Thoracic aorta (tissue), 2 donors: Measurements from ENCODE around the gene RBM42. TPM values are rescaled to one million over a fixed set of nuclear protein-coding genes. Genes with fewer than 3 reads are reported as not detected.

Source experiments
- ATAC-seq: fragments of 150-250 bp; one replicate; pipeline ENCODE4 v1.8.0; 2017; ENCODE audit warnings: low read depth; ENCODE audit not compliant: insufficient number of reproducible peaks, low FRiP score
- DNase-seq: peaks from one replicate; pipeline ENCODE4 v3.0.0-alpha.2; 2020; ENCODE audit warnings: low spot score
- H3K27ac ChIP-seq, 2 donors: fragments of 200-600 bp; sonication (generic); 1 replicate in 1 of 2; 2 replicates in 1 of 2; pipeline ENCODE4 v1.5.1; 2016; ENCODE audit warnings: mild to moderate bottlenecking in 2 of 2, moderate library complexity in 2 of 2
- H3K27me3 ChIP-seq: fragments of 200-600 bp; sonication (generic); replicated peaks from 2 replicates; pipeline ENCODE4 v1.6.0; 2016; ENCODE audit warnings: mild to moderate bottlenecking; ENCODE audit not compliant: insufficient read depth
- H3K36me3 ChIP-seq: fragments of 200-600 bp; sonication (generic); one replicate; pipeline ENCODE4 v1.5.1; 2016
- H3K4me1 ChIP-seq, 2 donors: fragments of 200-600 bp; sonication (generic); 1 replicate in 1 of 2; 2 replicates in 1 of 2; pipeline versions ENCODE4 v1.5.1 to v1.6.0; 2016; ENCODE audit warnings: low read depth in 2 of 2, mild to moderate bottlenecking in 1 of 2; ENCODE audit not compliant: control insufficient read depth in 1 of 2
- H3K4me3 ChIP-seq: fragments of 200-600 bp; sonication (generic); 2 replicates; pipeline ENCODE4 v1.5.1; 2016; ENCODE audit warnings: mild to moderate bottlenecking
- H3K9me3 ChIP-seq: fragments of 200-600 bp; sonication (generic); 2 replicates; pipeline ENCODE4 v1.5.1; 2016
- CTCF ChIP-seq: fragments of 200-600 bp; sonication (generic); IDR thresholded peaks from one replicate; pipeline ENCODE4 v1.5.1; 2019; ENCODE audit warnings: antibody characterized with exemption
- total RNA-seq, 2 donors: library from RNA; depleted of rRNA; stranded (reverse); fragments of >200 nt; gene quantifications; one replicate each; pipeline versions ENCODE4 v1.1.0 to v1.2.3, GENCODE V29; 2016

The RBM42 gene
- total RNA-seq, 2 donors from 2014 or later, result 47.2 to 53.8 TPM

- H3K27ac ChIP-seq, result no peak overlapping the region
- peaks cover 59% of the 10 kb centered on the region for H3K36me3 ChIP-seq
- peaks cover 8 to 11% of the 10 kb centered on the region in 2 donors for H3K4me1 ChIP-seq
- H3K27me3 ChIP-seq, result no peaks in the 10 kb centered on the region
- no peak overlapping the region for H3K4me3 ChIP-seq
- ATAC-seq, result no peak
- H3K9me3 ChIP-seq, result no peaks in the 10 kb centered on the region
- no peak for TF ChIP-seq CTCF
- DNase-seq, result no peak
These were observed 5.0 kb downstream of the RBM42 start for GRCh38 chr19:35633727-35634440.

GRCh38 chr19:35636651-35637050 lies 7.8 kb downstream of the RBM42 start:
- no peaks in the 10 kb centered on the region for H3K4me1 ChIP-seq
- H3K9me3 ChIP-seq, result no peaks in the 10 kb centered on the region
- H3K27me3 ChIP-seq, result no peaks in the 10 kb centered on the region
- no peak overlapping the region for H3K4me3 ChIP-seq
- peaks cover 57% of the 10 kb centered on the region for H3K36me3 ChIP-seq
- TF ChIP-seq CTCF, result no peak
- no peak for ATAC-seq
- H3K27ac ChIP-seq, result no peak overlapping the region
- no peak for DNase-seq

GRCh38 chr19:35637165-35637564 lies 8.3 kb downstream of the RBM42 start:
- H3K36me3 ChIP-seq, result peaks cover 52% of the 10 kb centered on the region
- no peak for DNase-seq
- H3K9me3 ChIP-seq, result no peaks in the 10 kb centered on the region
- H3K27me3 ChIP-seq, result no peaks in the 10 kb centered on the region
- no peak overlapping the region for H3K4me3 ChIP-seq
- H3K4me1 ChIP-seq, result no peaks in the 10 kb centered on the region
- TF ChIP-seq CTCF, result no peak
- H3K27ac ChIP-seq, result no peak overlapping the region
- ATAC-seq, result no peak

- Histone ChIP-seq H3K9me3 (no peaks in the 10 kb centered on the region), H3K27ac (no peak overlapping the region), H3K4me3 (no peak overlapping the region), H3K36me3 (peaks cover 31% of the 10 kb centered on the region), H3K27me3 (no peaks in the 10 kb centered on the region), H3K4me1 (peaks cover 0 to 9% of the 10 kb centered on the region in 2 donors)
- ATAC-seq (no peak), DNase-seq (no peak)
- TF ChIP-seq CTCF, result no peak
These were observed 10.4 kb downstream of the RBM42 start for GRCh38 chr19:35639321-35639639.

- Histone ChIP-seq H3K36me3 (peaks cover 27% of the 10 kb centered on the region), H3K9me3 (no peaks in the 10 kb centered on the region), H3K27me3 (no peaks in the 10 kb centered on the region), H3K27ac (no peak overlapping the region), H3K4me1 (peaks cover 0 to 10% of the 10 kb centered on the region in 2 donors), H3K4me3 (no peak overlapping the region)
- no peak for TF ChIP-seq CTCF
- no peak for DNase-seq
- ATAC-seq, result no peak
These were observed 11.0 kb downstream of the RBM42 start for GRCh38 chr19:35639863-35640262.
